GM19328 (cell line): ENCODE data around the gene CLCN2.
"Not testable (repeated sequence)": the region's sequence is repeated elsewhere in the genome, so short reads cannot be mapped to it uniquely, and the experiment has no call there.

Source experiments
- ATAC-seq: cut with Tn5 transposase; IDR thresholded peaks from one replicate; pipeline ENCODE4 v1.9.1; 2021; ENCODE audit warnings: mild to moderate bottlenecking, moderate library complexity; ENCODE audit not compliant: unreplicated experiment

The CLCN2 gene

DNA sequence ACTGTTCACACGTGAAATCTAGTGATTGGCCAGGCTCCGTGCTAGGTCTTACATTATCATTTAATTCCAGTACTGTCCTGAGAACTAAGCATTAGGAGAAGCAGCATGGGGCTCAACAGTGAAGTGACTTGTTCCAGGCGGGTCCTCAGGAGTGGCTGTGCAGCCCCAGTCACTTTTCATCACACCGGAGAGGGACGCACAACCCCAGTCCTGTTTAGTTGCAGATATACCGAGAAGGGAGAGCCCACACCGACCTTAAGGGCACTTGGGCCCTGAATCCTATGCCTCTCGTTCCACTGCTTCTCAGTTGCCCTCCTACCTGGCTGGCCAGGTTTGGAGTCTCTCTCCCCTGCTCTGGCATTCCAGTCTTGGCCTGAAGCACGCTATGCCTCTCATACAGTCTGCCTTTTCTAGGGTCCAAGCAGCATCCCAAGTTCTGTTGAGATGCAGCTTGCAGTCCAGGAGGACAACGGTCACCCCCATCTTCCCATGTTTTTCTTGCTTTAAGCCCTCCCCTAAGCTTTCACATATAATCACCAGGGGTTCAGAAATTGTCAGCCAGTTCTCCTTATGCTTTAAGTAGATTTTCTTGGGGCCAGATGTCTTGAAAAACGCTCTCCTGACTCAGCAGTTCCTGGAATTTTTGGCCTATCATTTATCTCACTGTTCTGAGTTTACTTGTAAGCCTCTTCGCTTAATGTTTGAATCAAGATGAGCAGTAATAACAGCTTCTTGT, 13.9 kb downstream of the CLCN2 start:
- no peak for ATAC-seq

- no peak for ATAC-seq
These were observed 14.8 kb downstream of the CLCN2 start for GRCh38 chr3:184346480-184347190.

DNA sequence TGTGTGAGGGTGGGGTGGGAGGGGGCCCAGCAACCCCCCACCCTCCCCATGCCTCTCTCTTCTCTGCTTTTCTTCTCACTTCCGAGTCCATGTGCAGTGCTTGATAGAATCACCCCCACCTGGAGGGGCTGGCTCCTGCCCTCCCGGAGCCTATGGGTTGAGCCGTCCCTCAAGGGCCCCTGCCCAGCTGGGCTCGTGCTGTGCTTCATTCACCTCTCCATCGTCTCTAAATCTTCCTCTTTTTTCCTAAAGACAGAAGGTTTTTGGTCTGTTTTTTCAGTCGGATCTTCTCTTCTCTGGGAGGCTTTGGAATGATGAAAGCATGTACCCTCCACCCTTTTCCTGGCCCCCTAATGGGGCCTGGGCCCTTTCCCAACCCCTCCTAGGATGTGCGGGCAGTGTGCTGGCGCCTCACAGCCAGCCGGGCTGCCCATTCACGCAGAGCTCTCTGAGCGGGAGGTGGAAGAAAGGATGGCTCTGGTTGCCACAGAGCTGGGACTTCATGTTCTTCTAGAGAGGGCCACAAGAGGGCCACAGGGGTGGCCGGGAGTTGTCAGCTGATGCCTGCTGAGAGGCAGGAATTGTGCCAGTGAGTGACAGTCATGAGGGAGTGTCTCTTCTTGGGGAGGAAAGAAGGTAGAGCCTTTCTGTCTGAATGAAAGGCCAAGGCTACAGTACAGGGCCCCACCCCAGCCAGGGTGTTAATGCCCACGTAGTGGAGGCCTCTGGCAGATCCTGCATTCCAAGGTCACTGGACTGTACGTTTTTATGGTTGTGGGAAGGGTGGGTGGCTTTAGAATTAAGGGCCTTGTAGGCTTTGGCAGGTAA, 15.9 kb downstream of the CLCN2 start:
- ATAC-seq: no peak

- no peak for ATAC-seq
These were observed 16.7 kb downstream of the CLCN2 start for GRCh38 chr3:184344579-184345316.

GRCh38 chr3:184343200-184343876, 18.1 kb downstream of the CLCN2 start:
- no peak for ATAC-seq

DNA sequence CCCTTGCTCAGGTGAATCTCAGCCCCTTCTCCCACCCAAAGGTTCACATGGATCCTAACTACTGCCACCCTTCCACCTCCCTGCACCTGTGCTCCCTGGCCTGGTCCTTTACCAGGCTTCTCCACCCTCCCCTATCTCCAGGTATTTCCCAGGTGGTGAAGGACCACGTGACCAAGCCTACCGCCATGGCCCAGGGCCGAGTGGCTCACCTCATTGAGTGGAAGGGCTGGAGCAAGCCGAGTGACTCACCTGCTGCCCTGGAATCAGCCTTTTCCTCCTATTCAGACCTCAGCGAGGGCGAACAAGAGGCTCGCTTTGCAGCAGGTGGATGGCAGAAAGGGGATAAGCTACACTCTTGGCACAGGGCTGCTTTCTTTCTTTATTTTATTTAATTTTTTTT, 19.5 kb downstream of the CLCN2 start:
- no peak for ATAC-seq

GRCh38 chr3:184339451-184340135, 21.8 kb downstream of the CLCN2 start:
- ATAC-seq: not testable (repeated sequence)

GRCh38 chr3:184339001-184339400, 22.4 kb downstream of the CLCN2 start:
- no peak for ATAC-seq

DNA sequence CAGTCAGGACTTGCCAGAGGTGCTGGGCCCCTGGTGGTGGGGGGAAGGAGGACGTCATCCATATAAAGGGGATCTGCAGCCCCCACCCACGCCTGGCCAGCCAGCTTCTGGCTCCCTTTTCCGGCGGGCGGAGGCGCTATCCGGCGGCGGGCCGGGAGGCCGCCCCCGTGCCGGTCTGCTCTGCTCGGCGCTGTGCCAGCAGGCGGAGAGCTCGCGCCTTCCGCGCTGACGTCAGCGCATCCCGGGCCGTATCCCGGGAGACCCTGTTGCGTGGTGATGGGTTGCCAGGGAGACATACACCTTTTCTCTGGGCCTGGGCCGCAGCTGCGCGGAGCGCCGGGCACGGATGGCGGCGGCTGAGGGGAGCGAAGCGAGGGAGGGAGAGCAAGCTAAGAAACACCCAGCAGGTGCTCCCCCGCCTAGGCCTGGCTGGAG, 22.9 kb downstream of the CLCN2 start:
- no peak for ATAC-seq

DNA sequence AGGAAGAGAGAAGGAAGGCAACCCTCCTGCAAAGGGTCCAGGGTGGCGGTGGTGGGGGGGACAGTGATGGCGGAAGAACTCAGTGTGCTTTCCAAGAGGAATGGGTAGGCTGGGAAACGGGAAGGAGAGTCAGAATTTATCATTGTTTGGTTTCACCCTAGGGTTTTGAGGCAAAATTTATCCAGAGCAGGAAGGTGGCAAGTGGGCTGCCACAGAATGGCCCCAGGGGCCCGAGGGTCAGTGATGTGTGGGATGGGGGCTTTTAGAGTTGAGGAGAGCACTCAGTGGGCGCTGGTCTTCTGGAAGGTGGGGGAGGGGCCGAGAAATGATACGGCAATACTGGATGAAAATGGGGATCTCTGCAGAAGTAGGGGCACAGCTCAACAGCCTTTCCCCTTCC, 23.4 kb downstream of the CLCN2 start:
- no peak for ATAC-seq

DNA sequence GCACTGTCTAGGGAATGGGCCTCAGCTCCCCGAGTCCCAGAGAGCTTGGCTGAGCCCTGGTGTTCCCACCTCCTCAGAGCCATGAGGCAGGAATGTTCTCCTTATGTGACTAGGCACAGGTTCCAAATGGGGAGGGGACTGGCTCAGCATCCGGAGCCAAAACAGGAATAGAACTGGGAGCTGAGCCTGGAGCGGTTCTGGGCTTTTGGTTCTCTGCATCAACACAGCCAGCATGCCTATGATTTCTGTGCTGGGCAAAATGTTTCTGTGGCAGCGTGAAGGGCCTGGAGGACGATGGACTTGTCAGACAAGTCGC, 24.0 kb downstream of the CLCN2 start, which contains the start of gene FAM131A:
TSS of gene FAM131A (plus strand) at position 202 of the 316 bp plus-strand sequence. CDS start at position 233, 31 bp downstream.
- ATAC-seq: no peak

DNA sequence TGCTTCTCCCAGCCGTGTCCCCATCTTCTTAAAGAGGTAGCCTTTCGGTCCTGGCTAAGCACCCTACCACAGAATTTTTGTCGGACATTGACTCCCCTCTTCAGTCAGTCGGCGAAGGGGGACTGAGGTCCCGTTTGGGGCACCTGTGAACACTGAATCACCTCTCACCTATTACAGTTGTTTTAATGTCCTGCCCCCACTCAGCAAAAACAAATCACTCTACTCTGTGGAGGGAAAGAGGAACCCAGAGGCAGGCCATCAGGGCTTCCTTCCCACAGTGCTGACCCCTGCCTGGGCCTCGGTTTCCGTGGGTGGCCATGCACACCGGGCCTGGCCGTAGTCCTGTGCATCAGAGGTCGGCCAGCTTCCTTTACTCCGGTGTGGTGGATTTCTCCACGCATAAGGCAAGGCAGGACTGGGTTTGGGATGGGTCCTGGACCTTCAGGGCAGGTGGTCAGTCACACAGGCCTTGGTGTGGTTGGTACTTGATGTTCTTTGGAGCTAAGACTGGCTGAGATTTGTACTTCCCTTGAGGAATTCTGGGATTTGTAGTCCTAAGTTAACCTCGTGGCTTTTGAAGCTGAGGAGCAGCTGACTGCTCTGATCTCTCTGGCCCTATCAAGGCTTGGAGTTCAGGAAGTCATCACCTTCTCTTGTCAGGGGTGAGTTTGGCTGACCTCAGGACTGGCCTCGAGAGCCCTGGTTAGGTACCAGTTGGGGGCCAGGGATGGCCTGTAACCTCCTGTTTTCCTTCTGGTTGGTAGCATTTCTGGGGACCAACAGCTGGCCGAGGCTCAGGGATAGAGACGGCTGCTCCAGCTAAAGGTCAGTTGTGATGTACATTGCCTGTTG, 24.6 kb downstream of the CLCN2 start:
- no peak for ATAC-seq

- no peak for ATAC-seq
These were observed 25.5 kb downstream of the CLCN2 start for GRCh38 chr3:184335661-184336546.

DNA sequence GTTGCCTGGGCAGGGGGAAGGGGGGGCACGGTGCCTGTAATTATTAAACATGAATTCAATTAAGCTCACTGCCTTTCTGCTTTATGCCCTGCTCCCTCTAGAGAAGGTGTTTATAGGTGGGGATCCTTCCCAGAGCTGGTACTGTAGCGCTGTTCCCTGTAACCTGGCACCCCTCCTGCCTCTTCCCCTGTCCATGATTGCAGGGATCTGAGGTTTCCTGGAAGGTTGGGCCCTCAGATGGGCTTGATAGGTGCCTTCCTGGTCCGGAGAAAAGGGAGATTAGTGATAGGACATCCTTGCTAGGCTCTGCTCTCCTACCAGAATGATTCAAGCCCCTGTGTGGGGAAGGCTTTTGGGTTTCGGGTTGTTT, 26.1 kb downstream of the CLCN2 start:
- no peak for ATAC-seq

DNA sequence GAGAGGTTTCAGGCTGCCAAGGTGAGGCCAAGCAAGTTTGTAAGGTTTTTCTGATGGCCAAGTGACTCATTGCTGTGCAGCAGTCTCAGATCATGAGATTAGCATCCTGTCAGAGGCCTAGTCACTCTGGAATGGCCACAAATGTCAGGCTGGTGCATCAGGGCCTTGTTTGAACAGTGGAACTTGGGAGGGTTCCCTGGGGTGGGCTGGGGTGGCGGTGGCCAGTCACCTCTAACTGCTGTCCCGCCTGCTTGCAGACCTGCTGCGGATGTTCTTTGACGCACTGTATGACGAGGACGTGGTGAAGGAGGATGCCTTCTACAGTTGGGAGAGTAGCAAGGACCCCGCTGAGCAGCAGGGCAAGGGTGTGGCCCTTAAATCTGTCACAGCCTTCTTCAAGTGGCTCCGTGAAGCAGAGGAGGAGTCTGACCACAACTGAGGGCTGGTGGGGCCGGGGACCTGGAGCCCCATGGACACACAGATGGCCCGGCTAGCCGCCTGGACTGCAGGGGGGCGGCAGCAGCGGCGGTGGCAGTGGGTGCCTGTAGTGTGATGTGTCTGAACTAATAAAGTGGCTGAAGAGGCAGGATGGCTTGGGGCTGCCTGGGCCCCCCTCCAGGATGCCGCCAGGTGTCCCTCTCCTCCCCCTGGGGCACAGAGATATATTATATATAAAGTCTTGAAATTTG, 26.8 kb downstream of the CLCN2 start:
- no peak for ATAC-seq

- no peak for ATAC-seq
These were observed 27.7 kb downstream of the CLCN2 start for GRCh38 chr3:184333700-184334099.

- ATAC-seq: no peak
These were observed 28.2 kb downstream of the CLCN2 start for GRCh38 chr3:184333190-184333589.
